HG02970 (cell line): ENCODE data around the gene GDF15.

Experiments
- ATAC-seq: cut with Tn5 transposase; IDR thresholded peaks from one replicate; pipeline ENCODE4 v1.9.1; 2021; ENCODE audit warnings: mild to moderate bottlenecking, moderate library complexity, moderate number of reproducible peaks; ENCODE audit not compliant: unreplicated experiment, low FRiP score

GDF15 gene

GRCh38 chr19:18417250-18418028 lies 31.5 kb downstream of the GDF15 start:
- ATAC-seq = no peak

DNA sequence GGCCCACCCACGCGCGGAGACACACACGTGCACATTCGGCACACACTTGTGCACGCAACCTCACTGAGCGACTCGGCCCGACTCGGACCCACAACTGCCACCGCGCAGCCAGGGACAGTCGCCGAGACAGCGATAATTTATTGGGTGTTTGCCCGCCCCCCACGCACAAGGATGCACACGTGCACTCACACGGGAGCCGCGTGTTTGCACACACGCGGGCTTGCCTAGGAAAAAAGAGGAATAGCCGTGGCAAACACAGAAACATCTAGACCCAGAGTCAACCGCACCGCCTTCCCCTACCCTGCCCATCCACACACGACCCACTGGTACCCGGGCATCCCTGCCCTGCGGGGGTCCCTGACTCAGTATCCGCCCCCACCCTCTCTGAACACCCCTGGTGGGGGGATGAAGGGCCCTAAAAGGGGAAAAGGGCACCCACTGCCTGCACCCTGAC lies 32.1 kb downstream of the GDF15 start:
- no peak for ATAC-seq

- no peak for ATAC-seq
Measured at GRCh38 chr19:18418483-18419194, 32.7 kb downstream of the GDF15 start.

DNA sequence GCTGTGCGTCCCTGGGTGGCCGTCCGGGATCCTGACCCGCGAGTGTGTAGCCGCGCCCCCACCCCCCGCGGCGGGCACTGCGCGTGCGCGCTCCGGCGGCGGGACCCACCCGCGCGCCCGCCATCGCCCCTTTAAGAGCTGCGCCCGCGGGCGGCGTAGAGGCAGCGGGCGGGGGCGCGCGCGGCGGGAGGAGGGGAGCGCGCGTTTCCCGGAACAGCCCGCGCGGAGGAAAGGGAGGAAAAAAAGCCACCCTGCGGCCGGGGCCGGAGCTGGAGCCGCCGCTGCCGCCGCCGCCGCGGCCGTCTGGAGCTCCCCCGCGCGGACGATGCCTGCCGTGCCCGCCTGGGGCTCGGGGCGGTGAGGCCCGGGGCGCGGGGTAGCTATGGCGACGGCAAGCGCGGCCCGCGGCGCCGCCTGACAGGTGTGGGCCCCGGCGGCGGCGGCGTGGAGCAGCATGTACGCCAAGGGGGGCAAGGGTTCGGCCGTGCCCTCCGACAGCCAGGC lies 33.3 kb downstream of the GDF15 start, which contains the start of gene SSBP4:
TSS of gene SSBP4 (plus strand) at position 204 of the 504 bp plus-strand sequence. CDS start at position 455, 251 bp downstream.
- no peak for ATAC-seq

- no peak for ATAC-seq
Measured at GRCh38 chr19:18419699-18420460, 33.9 kb downstream of the GDF15 start.

DNA sequence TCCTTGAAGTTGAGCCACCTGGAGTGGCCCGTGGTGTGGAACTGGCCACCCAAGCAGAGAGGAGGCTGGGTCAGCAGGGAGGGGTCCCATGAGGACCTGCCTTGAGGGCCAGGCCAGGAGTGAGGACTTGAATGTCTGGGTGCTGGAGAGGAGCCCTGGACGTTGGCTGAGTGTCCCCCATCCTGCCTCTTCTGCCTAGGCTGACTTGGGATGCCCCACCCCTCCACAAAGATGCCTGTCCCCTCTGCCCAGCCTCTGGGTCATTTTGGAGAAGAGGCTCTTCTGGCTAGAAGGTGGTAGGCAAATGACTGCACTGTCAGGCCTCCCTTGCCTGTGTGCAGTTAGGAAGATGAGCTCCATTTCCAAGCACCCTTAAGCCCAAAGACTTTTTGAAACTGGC lies 35.0 kb downstream of the GDF15 start:
- no peak for ATAC-seq

DNA sequence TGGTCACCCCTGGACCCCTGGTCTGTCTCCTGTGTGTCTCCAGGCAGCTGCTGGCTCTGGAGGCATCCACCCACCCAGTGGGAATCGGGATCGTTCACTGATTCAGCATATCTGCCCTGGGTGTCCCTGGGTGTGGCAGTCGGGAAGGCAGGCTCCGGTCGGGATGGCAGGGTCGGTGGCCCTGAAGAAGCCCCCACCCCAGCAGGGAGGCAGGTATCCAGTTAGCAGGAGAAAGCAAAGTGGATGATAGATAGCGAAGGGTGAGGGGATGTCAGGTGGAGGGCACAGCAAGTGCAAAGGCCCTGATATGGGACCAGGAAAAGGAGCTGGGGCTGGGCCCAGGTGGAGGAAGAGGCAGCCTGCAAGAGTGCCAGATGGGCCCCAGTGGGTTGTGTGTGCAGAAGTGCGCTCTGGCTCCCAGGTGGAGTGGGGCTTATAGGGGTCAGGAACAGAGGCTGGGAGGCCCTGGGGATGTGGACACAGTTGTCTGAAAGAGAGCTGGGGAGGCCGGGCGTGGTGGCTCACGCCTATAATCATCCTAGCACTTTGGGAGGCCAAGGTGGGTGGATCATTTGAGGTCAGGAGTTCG lies 35.5 kb downstream of the GDF15 start:
- no peak for ATAC-seq

DNA sequence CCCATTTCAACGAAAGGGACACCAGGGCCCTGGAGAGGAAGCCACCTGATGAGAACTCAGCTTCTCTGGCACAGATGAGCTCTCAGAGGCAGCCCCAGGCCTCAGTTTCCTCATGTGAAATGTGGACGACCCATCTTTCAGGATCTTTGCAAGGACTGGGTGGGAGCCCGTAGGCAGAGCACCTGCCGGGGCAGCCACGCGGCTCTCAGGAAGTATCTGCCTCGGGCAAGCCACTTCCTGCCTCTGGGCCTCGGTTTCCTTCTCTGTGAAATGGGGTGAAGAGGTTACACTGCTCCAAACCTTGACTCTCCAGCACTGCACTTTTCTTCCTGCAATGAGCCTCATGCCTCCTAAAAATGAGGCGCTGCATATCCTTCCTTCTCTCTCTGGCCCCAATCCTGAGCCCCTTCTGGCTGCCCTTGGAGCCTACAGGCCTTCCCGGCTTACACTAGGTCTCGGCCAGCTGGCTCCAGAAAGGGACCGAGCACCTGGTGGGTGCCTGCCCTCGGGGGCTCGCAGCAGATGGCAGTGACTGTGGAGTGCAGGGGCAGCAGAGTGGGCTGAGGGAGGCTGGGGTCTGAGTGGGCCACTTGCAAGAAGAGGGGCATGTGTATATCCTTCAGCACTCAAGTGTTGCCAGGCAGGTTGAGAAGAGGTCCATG lies 36.7 kb downstream of the GDF15 start:
- no peak for ATAC-seq

DNA sequence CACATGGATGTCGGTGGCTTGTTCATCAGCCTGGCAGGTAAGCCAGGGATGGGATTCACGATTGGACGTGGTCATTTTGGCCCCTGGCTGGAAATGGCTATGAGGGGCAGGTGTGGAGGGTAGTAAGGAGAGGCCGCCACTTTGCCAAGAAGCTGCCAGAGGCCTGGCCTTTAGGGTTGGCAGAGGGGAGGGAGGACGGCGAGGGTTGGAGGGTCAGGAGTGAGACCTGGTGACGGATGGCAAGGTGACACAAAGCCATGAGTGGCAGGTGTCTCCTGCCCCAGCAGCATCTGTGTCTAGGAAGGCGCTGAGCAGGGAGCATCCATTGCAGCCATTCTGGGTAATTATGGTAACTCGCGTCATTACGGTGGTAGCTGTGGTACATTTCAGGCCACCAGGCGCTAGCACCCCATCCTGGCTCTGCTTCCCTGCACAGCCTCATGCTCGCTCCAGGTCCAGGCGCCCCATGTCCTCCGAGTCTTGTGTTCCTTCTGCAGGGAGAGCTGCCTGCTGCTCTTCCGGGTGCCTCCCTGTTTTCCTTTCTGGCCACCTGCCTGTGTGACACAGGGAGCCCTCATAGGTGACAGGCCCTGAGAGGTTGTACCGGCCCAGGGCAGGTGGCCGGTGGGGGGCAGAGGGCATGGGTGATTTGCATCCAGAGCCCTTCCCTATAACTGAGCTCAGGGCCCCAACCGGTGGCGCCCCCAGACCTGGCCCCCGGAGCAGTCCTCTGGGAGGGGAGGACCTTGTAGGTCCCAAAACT lies 37.5 kb downstream of the GDF15 start:
- no peak for ATAC-seq

DNA sequence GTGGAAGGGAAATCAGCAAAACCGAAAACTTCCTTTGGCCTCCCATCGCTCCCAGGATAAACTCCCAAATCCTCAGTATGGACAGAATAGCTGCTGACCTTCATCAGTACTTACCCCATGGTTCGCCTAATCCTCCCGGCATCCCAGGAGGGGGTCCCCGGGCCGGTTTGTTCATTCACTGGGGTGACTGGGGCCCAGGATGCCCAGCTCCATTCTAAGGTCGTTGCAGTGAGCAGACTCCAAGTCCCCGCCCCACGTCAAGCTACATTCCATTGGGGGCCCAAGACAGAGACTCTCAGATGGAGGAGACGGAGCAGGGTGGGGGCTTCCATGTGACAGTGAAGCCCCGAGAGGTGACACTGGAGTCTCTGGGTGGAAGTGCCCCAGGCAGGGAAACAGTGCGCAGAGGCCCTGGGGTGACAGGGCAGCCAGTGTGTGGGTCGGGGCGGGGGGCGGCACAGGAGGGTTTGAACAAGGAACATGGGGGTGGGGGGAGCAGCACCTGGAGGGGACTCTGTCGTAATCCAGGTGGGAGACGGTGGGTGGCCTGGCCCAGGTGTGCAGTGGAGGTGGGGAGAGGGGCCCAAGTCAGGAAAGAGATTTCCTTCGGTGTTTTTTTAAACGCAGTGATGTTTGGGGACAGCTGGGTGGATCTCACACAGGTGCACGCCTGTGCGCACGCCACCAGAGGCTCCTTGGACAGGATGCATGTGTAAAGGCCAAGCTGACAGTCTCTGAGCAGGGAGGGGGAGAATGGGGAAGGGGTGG lies 38.3 kb downstream of the GDF15 start:
- ATAC-seq = no peak

DNA sequence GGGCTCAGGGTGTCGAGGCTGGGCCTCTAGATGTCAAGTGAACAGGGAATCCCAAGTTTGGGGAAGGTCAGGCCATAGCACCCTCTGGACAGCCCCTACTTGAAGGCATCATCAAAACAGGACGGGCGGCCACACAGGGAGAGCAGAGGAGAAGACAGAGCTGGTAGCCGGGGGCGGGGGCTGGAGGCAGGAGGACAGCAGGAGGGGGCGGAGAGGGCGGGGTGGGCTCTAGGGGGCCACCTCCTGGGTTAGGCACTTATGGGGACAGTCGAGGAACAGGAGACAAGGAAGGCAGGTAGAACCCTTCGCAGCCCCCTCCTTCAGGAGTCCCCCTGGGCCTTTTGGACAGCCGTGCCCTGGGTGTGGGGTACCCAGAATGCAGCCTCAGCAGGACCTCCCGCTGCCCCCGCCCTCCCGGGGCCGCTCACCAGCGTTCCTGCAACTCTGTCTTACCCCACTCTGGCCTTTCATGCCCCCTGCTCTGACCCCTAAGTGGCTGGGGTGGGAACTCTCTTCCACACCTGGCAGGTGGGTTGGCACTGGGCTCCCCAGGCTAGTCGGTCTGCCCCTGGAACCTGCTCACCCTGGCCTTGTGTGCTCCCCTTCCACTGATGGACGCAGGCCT lies 39.0 kb downstream of the GDF15 start:
- no peak for ATAC-seq

DNA sequence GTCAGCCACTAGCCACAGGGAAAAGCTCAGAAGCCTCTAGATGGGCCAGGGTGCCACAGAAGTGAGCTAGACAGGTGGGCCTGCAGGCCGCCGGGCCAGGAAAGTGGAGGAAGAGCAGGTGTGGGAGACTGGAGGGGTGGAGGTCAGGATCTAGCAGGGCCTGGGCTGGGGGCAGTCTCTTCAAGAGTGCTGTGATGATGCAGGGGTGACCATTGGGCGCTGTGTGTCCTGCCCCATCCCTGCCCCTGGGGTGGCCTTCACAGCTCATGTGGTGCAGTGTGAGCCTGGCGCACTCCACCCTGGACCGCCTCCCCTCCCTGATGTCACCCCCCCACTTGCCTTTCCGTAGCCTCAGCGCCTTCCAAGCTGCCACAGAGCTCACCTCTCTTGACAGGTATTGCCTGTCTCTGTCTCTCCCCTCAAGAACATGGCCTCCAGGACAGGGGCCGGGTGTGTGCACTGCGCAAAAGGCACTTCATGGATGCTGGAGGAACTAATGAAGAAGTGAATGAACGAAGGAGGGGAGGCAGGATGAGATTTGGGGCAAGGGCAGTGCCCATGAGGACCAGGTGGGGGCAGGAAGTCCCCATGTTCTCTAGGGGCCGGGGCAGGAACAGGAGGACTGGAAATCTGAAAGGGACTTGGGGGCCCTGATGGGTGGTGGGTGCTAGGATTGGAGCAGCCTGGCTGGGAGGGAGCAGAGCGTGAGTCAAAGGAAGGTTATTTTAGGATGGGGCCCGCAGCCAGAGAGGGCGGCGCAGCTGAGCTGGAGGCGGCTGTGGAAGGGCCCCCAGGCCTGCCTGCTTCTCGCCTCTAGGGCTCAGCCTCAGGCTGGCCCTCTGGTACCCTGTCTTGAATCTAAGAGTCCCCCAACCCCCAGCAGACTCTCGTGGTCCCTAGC lies 39.8 kb downstream of the GDF15 start:
- ATAC-seq = no peak

DNA sequence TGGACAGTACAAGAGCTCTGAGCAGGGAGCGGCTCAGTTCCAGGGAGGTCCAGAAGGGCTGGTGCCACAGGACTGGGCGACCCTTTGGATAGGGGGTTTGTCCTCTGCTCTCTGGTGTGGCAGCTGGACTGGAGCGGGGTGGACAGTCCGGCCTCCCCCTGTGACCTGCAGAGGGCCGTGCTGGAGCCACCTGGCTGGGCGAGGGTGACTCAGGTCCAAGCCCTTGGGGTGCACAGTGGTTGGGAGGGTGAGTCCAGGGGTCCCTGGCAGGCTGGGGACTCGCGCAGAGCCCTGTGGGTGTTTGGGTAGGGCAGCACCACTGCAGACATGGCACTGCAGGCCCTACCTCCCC lies 40.4 kb downstream of the GDF15 start:
- ATAC-seq = no peak

DNA sequence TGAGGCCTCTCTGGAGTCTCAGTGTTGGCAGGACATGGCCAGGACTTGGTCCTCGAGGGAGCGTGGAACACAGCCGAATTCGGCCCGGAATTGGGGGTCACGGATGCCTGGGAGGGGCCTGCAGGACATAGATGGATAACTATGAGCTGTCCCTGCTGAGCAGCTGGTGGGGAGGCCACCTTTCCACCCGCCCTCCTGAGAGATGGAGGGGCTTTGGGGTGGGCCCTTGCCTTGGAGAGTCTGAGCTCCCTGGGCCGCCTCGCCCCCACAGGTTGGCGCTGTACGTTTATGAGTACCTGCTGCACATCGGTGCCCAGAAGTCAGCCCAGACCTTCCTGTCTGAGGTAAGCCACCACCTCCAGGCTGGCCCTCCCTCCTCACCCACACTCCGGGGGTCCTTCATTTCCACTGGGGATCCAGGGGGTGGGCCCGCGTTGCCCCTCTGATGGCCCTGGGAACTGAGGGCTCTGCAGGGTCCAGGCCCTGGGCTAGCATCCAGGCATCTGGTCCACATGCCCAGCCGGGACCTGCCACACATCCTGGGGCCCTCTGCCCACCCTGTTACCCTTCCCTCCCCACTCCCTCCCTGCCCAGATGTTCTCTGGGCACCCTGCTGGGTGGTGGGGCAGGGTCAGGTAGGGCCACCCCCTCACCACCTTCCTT lies 41.3 kb downstream of the GDF15 start:
- ATAC-seq = no peak

- no peak for ATAC-seq
Measured at GRCh38 chr19:18427743-18428113, 41.8 kb downstream of the GDF15 start.

DNA sequence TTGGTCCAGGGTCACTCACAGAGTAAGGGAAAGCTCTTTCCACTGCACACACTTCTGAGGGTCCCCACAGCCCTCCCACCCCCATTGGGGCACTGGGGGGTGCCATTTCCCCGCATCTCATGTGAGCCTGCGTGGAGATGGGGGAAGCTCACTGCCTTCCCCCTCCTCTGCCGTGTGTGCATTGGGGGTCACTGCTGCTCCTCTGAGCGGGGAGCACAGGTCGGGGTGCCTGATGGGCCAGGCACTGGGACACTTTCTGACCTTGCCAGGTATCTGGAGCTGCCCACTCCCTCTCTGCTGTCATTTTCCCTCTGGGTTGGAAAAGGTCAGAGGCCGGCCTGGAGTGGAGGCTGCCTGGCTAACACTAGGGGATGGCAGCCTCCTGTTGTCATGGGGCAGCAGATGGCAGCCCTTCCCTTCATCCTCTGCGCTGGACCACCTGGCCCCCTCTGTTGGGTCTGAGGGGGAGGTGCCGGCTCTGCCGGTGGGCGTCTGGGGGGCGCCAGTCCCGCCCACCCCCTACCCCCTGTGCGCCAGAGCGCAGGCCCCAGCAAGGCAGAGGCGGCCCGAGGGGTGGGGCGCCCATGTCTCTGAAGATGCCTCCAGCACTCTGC lies 42.3 kb downstream of the GDF15 start:
- ATAC-seq = no peak
